GM03348 (cell line): ENCODE measurements around the gene TRPM7.
"Not testable (repeated sequence)": the region's sequence is repeated elsewhere in the genome, so short reads cannot be mapped to it uniquely, and the experiment has no call there.

Experiments used
- DNase-seq: peaks from one replicate; pipeline ENCODE4 v3.0.0; 2012; ENCODE audit warnings: low spot score

Gene TRPM7, protein sequence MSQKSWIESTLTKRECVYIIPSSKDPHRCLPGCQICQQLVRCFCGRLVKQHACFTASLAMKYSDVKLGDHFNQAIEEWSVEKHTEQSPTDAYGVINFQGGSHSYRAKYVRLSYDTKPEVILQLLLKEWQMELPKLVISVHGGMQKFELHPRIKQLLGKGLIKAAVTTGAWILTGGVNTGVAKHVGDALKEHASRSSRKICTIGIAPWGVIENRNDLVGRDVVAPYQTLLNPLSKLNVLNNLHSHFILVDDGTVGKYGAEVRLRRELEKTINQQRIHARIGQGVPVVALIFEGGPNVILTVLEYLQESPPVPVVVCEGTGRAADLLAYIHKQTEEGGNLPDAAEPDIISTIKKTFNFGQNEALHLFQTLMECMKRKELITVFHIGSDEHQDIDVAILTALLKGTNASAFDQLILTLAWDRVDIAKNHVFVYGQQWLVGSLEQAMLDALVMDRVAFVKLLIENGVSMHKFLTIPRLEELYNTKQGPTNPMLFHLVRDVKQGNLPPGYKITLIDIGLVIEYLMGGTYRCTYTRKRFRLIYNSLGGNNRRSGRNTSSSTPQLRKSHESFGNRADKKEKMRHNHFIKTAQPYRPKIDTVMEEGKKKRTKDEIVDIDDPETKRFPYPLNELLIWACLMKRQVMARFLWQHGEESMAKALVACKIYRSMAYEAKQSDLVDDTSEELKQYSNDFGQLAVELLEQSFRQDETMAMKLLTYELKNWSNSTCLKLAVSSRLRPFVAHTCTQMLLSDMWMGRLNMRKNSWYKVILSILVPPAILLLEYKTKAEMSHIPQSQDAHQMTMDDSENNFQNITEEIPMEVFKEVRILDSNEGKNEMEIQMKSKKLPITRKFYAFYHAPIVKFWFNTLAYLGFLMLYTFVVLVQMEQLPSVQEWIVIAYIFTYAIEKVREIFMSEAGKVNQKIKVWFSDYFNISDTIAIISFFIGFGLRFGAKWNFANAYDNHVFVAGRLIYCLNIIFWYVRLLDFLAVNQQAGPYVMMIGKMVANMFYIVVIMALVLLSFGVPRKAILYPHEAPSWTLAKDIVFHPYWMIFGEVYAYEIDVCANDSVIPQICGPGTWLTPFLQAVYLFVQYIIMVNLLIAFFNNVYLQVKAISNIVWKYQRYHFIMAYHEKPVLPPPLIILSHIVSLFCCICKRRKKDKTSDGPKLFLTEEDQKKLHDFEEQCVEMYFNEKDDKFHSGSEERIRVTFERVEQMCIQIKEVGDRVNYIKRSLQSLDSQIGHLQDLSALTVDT (N-terminal part only)

GRCh38 chr15:50686469-50687301 is at the start of gene TRPM7:
TSS of gene TRPM7 (minus strand) at chr15:50686797. CDS start at chr15:50686533, 264 bp downstream.
- DNase-seq, result peak; percentile 97

- no peak for DNase-seq
Observed at GRCh38 chr15:50735156-50735555, 48.6 kb upstream of the TRPM7 start.

DNA sequence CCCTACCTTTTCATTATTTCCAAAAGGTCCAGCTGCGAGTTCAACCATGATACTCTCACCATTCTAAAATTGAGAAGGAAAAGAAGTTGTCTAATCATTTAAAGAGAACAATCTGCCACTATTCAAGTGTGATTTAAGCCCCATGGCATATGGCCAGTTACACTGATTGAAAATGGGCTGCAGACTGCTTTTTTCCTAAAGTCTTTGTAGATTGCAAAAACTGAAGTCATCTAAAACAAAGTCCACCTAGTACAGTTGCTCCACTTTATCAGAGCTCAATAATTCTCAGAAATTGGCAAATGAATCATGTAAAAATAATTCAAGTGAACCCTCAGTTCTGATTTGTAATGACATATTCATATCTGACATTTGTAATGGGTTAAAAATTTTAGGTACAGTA is 39.7 kb upstream of the TRPM7 start:
- DNase-seq, result no peak

DNA sequence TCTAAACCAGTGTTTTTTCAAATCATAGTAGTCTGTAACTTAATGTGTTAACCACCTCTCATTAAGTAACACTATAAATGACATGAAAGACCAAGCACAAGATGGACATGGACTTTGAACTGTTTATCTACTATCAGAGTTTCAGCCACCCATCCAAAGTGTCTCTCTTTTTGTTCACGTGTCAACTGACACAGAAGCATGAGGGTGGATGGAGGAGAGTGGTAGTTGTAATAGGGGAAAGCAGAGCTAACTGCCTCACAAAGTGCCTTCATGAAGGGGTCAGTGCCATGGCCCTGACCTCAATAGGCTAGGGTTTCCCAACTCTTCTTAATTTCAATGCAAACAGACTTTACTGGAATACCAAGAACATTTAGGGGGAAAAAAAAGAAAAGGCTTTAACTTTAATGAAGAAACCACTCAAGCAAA is 32.1 kb upstream of the TRPM7 start:
- no peak for DNase-seq

GRCh38 chr15:50712018-50712417 is 25.4 kb upstream of the TRPM7 start:
- no peak for DNase-seq

DNA sequence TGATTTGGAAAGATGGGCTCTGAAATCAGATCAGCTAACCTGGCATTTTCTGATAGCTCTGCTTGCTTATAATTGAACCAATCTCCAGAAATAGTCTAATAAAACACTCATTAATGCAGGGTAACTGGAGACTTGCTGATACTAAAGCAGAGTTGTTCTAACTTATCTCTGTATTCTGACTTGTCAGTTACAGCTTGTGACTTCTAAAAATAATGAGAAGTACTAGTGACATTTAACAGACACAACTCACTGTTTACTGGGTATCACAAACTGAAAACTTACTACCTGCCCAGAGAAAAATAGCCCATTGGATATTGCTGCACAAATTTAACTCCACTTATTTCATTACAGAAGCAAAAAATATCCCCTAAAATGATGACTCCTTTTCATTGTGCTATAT is 24.0 kb upstream of the TRPM7 start:
- no peak for DNase-seq

- DNase-seq, result no peak
Observed at GRCh38 chr15:50707878-50708427, 21.4 kb upstream of the TRPM7 start.

DNA sequence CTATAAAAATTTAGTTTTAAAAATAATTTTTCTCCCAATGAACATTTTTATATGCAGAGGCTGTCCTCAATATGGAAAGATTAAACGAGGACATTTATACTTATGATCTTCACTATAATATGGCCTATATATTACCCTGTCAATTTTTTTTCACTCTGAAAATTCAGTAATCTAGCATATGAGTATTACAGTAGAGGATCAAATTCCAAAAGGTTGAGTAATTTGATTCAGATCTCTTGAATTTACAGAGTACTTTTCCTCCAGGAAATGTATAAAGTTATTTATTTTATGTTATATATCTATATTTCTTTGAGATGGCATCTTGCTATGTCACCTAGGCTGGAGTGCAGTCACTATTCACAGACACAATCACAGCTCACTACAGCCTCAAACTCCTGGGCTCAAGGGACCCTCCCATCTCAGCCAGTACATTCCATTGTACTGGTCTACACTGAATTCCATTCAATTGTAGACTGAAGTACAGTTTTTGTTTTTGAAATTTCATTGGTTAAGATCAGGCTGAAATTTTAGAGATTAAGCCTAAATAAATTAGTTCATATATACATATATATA is 16.3 kb upstream of the TRPM7 start:
- peak; percentile 13 for DNase-seq

DNA sequence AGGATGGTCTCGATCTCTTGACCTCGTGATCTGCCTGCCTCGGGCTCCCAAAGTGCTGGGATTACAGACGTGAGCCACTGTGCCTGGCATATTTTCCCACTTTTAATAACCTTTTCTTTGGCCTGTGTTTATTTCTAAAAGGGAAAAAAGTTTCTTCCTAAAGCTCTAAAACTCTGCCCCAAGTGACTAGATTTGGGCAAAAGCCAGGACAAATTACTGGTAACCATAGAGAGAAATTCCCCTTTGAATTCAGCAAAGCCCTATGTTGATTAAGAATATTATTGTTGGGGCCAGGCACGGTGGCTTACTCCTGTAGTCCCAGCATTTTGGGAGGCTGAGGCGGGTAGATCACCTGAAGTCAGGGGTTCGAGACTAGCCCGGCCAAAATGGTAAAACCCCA is 11.5 kb upstream of the TRPM7 start:
- no peak for DNase-seq

- no peak for DNase-seq
Observed at GRCh38 chr15:50697109-50697797, 10.7 kb upstream of the TRPM7 start.

DNA sequence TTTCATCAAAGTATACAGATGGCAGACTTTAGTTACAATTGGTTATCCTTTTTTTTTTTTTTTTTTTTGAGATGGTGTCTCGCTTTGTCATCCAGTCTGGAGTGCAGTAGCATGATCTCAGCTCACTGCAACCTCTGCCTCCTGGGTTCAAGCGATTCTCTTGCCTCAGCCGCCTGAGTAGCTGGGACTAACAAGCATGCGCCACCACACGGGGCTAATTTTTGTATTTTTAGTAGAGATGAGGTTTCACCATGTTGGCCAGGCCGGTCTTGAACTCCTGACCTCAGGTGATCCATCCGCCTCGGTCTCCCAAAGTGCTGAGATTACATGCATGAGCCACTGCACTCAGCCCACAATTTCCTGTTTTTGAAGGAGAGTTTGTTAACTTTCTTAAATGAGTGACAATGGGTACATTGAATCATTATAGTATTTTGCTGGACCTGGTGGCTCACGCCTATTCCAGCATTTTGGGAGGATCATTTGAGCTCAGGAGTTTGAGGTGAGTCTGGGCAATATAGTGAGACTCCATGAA is 8.1 kb upstream of the TRPM7 start:
- not testable (repeated sequence) for DNase-seq

GRCh38 chr15:50687302-50687902 is 805 bp upstream of the TRPM7 start:
- no peak for DNase-seq

GRCh38 chr15:50685976-50686468 is 575 bp downstream of the TRPM7 start:
- DNase-seq, result peak; percentile 52

- DNase-seq, result no peak
Observed at GRCh38 chr15:50685191-50685975, 1.2 kb downstream of the TRPM7 start.

- no peak for DNase-seq
Observed at GRCh38 chr15:50681467-50681866, 5.1 kb downstream of the TRPM7 start.

DNA sequence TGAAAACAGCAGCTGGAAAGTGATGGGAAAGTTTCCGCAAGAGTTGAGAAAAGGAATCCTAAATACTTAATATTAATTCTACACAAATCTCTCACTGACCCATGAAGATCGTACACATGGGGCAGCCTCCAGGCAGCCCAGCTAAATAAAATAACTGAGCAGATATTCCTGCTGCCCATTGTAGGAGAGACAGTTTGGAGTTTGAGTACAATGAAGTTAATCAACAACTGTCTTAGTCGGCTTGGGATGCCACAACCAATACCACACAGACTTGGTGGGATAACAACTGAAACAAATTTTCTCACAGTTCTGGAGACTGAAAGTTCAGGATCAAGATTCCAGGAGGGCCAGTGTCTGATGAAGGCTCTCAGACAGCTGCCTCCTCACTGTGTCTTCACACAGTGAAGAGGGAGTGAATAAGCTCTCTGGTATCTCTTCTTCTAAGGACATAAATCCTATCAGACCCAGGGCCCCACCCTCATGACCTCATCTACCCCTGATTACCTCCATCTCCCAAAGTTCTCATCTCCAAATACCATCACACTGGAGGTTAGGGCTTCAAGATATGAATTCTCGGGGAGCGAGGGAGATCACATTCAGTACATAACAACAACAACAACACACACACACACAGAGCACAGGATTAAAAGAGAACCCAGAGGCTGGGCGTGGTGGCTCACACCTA is 9.7 kb downstream of the TRPM7 start:
- peak; percentile 47 for DNase-seq

DNA sequence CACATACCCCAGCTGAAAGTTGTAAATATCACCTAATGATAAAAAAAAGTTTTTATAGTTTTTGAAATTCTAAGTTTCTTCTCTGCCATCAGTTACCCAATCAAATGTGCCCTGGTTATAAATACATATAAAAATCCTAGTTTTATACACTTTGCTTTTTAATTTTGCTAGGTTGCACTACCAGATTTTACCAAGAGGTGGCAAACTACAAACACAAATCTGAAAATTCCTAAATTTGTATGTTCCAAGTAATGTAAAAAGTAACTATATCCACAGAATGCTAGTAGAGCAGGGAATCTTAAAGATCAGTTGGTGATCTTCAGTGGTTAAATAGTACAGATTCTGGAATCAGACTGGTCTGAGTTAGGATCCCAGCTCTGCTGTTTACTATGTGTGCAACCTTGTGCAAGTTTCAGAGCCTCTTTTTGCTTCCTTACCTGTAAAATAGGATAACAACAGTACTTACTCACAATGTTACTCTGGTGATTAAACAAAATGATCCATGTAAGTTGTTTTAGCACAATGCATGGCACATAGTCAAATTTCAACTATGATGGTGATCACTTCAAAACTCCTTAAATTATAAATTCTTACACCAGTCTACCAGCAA is 11.0 kb downstream of the TRPM7 start:
- DNase-seq, result peak; percentile 32
